GM21723 (cell line): ENCODE results near the gene LAMA3.

Experiments
- ATAC-seq: cut with Tn5 transposase; IDR thresholded peaks from one replicate; pipeline ENCODE4 v1.9.1; 2021; ENCODE audit warnings: mild to moderate bottlenecking, moderate library complexity; ENCODE audit not compliant: unreplicated experiment

LAMA3 gene

DNA sequence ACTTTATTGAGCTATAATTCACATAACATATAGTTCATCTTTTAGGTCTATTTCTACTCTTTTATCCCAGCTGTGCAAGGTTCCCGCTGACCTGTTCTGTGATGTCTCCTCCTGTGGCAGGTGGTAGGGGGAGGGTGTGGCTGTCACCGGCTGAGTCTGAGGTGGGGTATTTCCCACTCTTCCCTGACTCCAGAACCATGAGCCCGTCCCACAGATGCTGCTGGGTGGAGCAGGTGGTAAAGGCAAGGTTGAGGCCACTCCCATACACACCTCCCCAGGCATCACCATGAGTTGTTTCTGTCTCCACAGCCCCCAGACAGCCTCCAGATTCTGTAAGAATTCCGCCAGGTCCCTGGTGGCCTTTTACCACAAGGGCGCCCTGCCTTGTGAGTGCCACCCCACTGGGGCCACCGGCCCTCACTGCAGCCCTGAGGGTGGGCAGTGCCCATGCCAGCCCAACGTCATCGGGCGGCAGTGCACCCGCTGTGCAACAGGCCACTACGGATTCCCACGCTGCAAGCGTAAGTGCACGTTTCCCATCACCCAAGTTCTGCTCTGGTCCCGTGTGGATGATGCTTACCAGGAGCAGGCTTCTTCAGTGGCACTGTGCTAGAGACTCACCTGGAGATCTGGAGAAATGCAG is 156.9 kb downstream of the LAMA3 start:
- ATAC-seq, result no peak

DNA sequence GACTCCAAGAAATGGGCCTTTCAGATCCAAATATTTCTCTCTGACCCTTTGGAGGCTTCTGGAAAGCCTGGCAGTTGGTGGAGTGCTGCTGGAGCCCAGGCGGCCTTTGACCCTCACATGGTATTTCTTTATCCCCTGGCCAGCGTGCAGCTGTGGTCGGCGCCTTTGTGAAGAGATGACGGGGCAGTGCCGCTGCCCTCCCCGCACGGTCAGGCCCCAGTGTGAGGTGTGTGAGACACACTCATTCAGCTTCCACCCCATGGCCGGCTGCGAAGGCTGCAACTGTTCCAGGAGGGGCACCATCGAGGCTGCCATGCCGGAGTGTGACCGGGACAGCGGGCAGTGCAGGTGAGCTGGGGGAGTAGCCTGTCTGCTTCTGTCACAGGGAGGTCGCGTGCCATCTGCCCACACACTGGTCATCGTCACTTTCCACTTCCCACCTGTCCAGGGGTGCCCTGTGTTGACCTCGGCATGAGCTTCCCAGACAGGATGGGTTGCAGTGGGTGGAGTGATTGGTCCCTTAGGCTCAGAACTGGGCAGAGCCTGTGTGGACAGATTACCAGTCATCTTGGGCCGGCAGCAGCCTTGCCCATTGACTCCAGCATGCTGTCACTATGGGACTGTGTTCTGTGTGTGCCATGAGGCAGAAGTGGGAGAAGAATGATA is 158.2 kb downstream of the LAMA3 start:
- ATAC-seq, result no peak

DNA sequence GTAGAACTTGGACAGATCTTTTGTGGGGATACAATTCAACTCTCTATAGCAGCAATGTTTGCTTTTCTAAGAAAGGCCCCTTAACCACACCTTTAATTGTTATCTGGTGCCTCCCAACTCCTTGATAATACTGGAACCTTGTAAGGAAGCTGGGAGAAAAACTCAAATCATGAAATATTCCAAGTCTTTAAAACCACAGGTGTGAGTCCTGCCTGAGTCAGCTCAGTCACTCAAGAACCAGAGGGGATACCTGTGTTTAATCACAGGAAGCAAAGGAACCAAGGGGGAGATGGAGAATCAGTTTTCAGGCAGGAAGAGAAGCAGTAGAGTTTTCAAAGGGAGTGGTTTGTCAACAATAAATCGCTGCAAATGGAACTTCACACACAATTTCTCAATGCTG is 159.9 kb downstream of the LAMA3 start:
- no peak for ATAC-seq

- no peak for ATAC-seq
Measured at GRCh38 chr18:23850215-23850614, 161.0 kb downstream of the LAMA3 start.

DNA sequence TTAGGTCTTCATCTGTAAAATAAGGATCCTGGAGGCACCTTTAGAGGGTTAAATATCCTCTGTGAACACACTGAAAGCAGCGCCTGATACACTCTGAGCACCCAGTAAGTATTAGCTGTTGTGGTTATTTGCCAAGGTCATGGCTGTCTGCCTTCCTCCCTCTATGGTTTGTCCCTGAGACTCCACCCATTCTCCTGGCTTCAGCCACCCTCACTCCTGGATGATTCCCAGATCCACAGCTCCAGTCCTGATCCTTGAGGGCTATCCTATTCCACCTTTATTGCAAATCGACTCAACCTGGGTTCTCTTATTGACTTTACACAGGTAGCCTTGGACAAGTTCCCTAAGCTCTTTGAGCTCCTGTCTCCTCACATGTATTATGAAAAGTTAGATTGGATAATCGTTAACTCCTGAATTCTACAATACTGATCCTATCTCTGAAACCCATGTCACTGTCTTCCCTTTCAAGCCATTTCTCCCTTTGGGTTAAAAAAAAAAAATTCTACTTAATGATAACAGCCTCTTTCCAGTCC is 162.3 kb downstream of the LAMA3 start:
- ATAC-seq, result no peak

DNA sequence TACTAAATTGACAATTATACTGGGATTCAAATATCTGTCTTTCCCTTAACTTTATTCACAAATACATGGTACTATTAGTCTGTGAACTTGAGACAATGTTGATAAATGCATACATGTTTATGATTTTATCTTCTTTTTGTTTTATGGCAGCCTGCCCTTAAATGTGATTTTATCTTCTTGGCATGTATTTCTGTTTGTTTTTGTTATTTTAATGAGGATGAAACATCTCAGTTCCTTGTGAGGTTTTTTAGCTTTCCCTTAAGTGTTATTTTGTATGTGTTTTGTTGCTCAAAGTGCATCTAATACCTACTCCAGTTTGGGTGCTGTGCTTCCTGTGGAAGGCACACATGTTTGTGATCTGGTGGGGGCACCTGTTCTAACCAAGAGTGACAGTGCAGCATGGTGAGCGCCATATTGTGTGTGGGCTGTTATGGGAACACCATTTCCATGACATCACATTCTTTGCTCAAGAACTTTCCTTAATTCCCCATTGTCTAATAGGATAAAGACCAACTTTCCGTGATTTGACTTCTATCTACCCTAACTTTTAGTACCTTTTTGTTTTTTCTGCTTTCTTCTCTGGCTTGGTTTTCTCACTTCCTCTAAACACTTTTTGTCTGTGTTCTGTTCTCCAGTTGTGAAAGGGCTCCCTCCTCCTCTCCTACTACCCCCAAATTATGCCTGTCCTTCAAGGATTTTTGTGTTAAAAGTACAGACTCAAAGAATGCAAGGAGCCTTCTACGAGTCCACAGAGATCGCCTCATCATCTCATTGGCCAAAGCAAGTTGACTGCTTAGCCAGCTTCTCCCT is 163.2 kb downstream of the LAMA3 start:
- no peak for ATAC-seq

- no peak for ATAC-seq
Measured at GRCh38 chr18:23853448-23854195, 164.4 kb downstream of the LAMA3 start.

DNA sequence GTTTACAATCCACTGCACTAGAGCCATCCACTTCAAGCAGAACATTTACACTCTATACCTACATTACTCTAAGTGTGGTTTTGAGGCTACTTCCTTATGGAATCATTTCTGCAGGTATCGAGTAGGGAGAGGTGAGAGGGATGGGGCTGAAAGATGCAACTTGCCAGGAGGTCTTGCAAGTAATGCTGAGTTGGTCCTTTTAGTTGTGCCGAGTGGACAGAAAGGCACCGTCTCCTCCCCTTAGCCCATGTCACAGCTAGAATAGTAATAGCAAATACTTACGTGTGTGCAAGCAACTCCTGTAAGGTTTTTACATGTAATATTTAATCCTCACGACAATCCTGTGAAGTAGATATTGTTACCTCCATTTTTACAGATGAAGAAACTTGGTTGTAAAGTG is 166.5 kb downstream of the LAMA3 start:
- no peak for ATAC-seq

DNA sequence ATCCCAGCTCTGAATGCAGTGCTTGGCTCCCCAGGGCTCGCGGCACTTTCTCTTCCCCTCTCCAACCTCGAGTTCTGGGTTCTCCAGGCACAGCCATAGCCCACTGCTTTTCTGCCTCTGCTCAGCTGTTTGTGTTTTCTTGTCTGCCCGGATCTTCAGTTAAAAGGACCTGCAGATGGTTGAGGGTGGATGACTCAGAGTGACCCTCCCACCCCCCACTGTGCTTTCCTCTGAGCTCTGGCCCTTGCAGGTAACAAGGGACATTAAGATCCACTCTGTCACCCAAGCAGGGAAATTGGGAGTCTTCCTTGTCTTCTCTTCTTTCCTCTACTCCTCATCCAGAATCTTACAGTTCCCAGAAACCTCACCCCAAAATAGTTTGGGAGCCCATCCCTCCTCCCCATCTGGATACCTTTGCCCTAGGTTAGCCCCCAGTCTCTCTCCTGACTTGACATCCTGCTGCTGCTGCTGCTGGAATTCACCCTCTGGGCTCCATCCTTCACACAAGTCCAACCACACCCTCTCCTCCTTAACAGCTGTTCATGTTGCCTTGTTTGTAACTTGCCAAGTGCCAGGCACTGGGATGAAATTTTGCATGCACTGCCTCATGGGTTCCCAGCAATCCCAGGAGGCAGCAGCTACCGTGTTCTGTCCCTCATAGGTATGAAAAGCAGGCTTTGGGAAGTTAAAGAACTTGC is 167.4 kb downstream of the LAMA3 start:
- ATAC-seq, result no peak

DNA sequence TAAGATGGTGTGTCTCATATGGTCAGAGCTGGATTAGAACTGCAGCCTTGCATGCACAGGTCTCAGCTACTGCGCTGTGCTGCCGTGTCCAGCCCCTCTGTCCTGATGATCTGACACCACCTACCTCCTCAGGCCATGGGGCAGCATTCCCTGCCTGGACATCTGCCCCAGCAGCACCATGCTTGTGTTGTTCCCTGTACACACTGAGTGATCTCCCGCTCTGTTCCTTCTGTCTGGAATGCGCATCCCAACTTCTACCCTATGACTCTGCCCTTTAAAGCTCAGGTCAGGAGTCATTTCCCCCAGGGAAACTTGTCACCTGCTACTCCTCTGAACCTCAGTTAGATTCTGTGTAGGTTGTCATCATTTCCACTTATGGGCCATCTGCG is 167.9 kb downstream of the LAMA3 start:
- ATAC-seq, result no peak

DNA sequence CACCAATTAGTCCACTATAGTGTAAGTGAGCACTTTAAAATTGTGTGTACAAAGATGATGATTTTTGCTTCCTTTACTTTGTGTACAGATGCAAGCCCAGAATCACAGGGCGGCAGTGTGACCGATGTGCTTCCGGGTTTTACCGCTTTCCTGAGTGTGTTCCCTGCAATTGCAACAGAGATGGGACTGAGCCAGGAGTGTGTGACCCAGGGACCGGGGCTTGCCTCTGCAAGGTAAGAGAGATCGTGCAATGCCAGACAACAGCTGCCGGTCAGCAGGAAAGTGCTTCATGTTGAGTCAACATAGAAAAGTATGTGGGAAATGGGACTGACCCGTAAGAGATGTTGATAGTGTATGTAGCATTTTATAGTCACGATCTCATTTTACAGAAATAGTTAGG is 168.5 kb downstream of the LAMA3 start:
- ATAC-seq, result no peak

DNA sequence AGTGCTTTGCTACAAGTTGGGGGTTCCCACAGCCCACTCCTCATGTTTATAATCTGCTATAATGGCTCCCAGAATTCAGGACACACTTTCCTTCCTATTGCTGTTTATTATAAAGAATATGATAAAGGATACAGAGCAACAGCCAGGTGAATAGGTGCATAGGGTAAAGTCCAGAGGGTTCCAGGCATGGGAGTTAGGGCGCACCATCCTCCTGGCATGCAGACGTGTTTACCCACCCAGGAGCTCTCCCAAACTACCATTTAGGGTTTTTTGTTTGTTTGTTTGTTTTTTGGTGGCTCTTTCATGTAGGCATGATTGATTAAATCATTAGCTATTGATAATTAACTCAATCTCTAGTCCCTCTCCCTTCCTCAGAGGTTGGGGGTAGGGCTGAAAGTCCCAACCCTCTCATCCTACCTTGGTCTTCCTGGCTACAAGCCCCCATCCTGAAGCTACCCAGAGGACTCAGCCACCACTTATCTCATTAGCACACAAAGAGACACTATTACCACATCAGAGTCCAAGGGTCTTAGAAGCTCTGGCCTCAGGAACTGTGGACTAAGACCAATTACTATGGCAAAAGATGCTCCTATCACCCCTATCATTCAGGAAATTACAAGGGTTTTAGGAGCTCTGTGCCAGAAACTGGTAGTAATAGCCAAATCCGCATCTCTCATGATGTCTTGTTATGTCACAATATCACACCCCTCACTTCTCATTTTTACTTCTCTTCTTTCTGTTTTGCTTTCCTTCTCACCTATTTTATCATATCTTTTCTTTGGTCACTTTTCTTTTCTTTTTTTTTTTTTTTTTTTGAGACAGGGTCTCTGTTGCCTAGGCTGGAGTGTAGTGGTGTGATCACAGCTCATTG is 170.4 kb downstream of the LAMA3 start:
- no peak for ATAC-seq

- no peak for ATAC-seq
Measured at GRCh38 chr18:23861326-23861725, 172.1 kb downstream of the LAMA3 start.

GRCh38 chr18:23861805-23862470 is 172.7 kb downstream of the LAMA3 start:
- ATAC-seq, result no peak

- no peak for ATAC-seq
Measured at GRCh38 chr18:23864624-23865023, 175.4 kb downstream of the LAMA3 start.

- no peak for ATAC-seq
Measured at GRCh38 chr18:23867006-23867405, 177.8 kb downstream of the LAMA3 start.

- ATAC-seq, result no peak
Measured at GRCh38 chr18:23868136-23868785, 179.0 kb downstream of the LAMA3 start.

- ATAC-seq, result no peak
Measured at GRCh38 chr18:23870676-23871380, 181.6 kb downstream of the LAMA3 start.
